RCC 7860 (cell line): ENCODE results near the gene KDM5B.
"Not testable (repeated sequence)": the region's sequence is repeated elsewhere in the genome, so short reads cannot be mapped to it uniquely, and the experiment has no call there.

Experiments used
- DNase-seq: peaks from one replicate; pipeline ENCODE4 v3.0.0-alpha.2; 2015; ENCODE audit warnings: low spot score
- FAIRE-seq: peaks from 2 replicates; lab custom pipeline; 2012; peaks lifted over from hg19 to GRCh38; lab: Jason Lieb, UNC

KDM5B gene

GRCh38 chr1:202716654-202717053 lies 91.6 kb downstream of the KDM5B start:
- FAIRE-seq (no peak), DNase-seq (no peak)

- not testable (repeated sequence) for DNase-seq, FAIRE-seq
These were observed 94.0 kb downstream of the KDM5B start for GRCh38 chr1:202714202-202714601.

- no peak for FAIRE-seq
- no peak for DNase-seq
These were observed 95.1 kb downstream of the KDM5B start for GRCh38 chr1:202713110-202713509.

- no peak for DNase-seq
- FAIRE-seq: no peak
These were observed 96.1 kb downstream of the KDM5B start for GRCh38 chr1:202711949-202712635.

GRCh38 chr1:202710070-202711045 lies 97.9 kb downstream of the KDM5B start, which contains the start of gene SYT2:
Gene SYT2 (minus strand): TSS chr1:202710454. CDS start chr1:202605772, 104,682 bp downstream.
- no peak for DNase-seq
- FAIRE-seq: no peak

GRCh38 chr1:202709276-202710041 lies 98.8 kb downstream of the KDM5B start:
- FAIRE-seq: no peak
- no peak for DNase-seq

GRCh38 chr1:202708456-202709275 lies 99.6 kb downstream of the KDM5B start:
- no peak for FAIRE-seq
- no peak for DNase-seq

- DNase-seq (no peak), FAIRE-seq (no peak)
These were observed 101.4 kb downstream of the KDM5B start for GRCh38 chr1:202706851-202707250.

GRCh38 chr1:202704601-202705000 lies 103.6 kb downstream of the KDM5B start:
- no peak for DNase-seq
- FAIRE-seq: no peak

GRCh38 chr1:202703191-202703590 lies 105.0 kb downstream of the KDM5B start:
- DNase-seq (no peak), FAIRE-seq (no peak)

GRCh38 chr1:202702088-202702487 lies 106.1 kb downstream of the KDM5B start:
- FAIRE-seq: no peak

GRCh38 chr1:202701200-202701599 lies 107.0 kb downstream of the KDM5B start:
- DNase-seq (no peak), FAIRE-seq (no peak)

More at GRCh38 chr1:202702088-202702487, 106.1 kb downstream of the KDM5B start:
- DNase-seq: no peak

GRCh38 chr1:202700061-202700460 lies 108.2 kb downstream of the KDM5B start:
- FAIRE-seq (no peak), DNase-seq (no peak)

- FAIRE-seq (peak; percentile 72), DNase-seq (peak; percentile 68)
These were observed 109.9 kb downstream of the KDM5B start for GRCh38 chr1:202698276-202698675.

GRCh38 chr1:202697038-202697437 lies 111.2 kb downstream of the KDM5B start:
- no peak for DNase-seq
- no peak for FAIRE-seq

GRCh38 chr1:202694314-202694713 lies 113.9 kb downstream of the KDM5B start:
- DNase-seq: no peak
- FAIRE-seq: no peak

- DNase-seq (peak; percentile 28), FAIRE-seq (no peak)
These were observed 115.2 kb downstream of the KDM5B start for GRCh38 chr1:202692959-202693555.

- no peak for FAIRE-seq
These were observed 116.4 kb downstream of the KDM5B start for GRCh38 chr1:202691816-202692215.

GRCh38 chr1:202689493-202690342 lies 118.5 kb downstream of the KDM5B start:
- no peak for DNase-seq
- FAIRE-seq: no peak

More at GRCh38 chr1:202691816-202692215, 116.4 kb downstream of the KDM5B start:
- no peak for DNase-seq
